HepG2 (cell line): Measurements from ENCODE around the gene NAGS.

Experiments used
- CTCF ChIP-seq: sonication (generic); formaldehyde crosslinking; IDR thresholded peaks from 2 replicates; pipeline ENCODE4 v1.5.0; 2020; ENCODE audit warnings: mild to moderate bottlenecking, missing genetic modification reagents, moderate library complexity
- FOXJ3 ChIP-seq: sonication (generic); formaldehyde crosslinking; IDR thresholded peaks from 2 replicates; pipeline ENCODE4 v1.4.0; 2020; ENCODE audit warnings: missing genetic modification reagents, mild to moderate bottlenecking, borderline replicate concordance
- PHF5A ChIP-seq: IDR thresholded peaks from one replicate; pipeline ENCODE4 v1.6.1; 2018; ENCODE audit warnings: low read depth, missing genetic modification reagents; ENCODE audit not compliant: unreplicated experiment
- ZBTB33 ChIP-seq: sonication (generic); formaldehyde crosslinking; IDR thresholded peaks from 2 replicates; pipeline ENCODE4 v1.4.0; 2020; ENCODE audit warnings: missing genetic modification reagents
- ZBTB7A ChIP-seq: sonication (generic); formaldehyde crosslinking; IDR thresholded peaks from 2 replicates; pipeline ENCODE4 v1.8.0; 2022; ENCODE audit warnings: mild to moderate bottlenecking, missing genetic modification reagents
- ZNF766 ChIP-seq: sonication (generic); formaldehyde crosslinking; IDR thresholded peaks from 2 replicates; pipeline ENCODE4 v1.5.0; 2020; ENCODE audit warnings: missing genetic modification reagents, borderline replicate concordance

- TF ChIP-seq CTCF (CRISPR knock-in tag) (no peak), ZBTB33 (no peak), PHF5A (no peak), ZBTB7A (CRISPR knock-in tag) (no peak), ZNF766 (no peak), FOXJ3 (no peak)
Observed at GRCh38 chr17:44024271-44024663, 19.8 kb downstream of the NAGS start.
